ENCODE measurements around the gene CYP1A2.

Gene CYP1A2

DNA sequence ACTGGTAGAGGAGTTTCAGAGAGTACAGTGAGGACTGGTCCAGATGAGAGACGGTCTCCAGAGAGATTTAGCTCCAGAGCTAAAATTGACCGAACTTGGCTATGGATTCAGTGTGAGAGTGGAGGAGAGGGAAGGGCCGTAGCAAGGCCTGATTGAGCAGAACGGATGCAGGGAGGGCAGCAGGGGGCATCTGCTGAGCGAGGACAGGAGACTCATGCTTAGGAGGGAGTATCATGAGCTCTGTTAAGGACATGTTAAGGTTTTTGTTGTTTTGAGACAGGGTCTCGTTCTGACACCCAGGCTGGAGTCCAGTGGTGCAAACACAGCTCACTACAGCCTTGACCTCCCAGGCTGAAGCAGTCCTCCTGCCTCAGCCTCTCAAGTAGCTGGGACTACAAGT is 56.3 kb downstream of the CYP1A2 start:
- TF ChIP-seq, protein P1, sequence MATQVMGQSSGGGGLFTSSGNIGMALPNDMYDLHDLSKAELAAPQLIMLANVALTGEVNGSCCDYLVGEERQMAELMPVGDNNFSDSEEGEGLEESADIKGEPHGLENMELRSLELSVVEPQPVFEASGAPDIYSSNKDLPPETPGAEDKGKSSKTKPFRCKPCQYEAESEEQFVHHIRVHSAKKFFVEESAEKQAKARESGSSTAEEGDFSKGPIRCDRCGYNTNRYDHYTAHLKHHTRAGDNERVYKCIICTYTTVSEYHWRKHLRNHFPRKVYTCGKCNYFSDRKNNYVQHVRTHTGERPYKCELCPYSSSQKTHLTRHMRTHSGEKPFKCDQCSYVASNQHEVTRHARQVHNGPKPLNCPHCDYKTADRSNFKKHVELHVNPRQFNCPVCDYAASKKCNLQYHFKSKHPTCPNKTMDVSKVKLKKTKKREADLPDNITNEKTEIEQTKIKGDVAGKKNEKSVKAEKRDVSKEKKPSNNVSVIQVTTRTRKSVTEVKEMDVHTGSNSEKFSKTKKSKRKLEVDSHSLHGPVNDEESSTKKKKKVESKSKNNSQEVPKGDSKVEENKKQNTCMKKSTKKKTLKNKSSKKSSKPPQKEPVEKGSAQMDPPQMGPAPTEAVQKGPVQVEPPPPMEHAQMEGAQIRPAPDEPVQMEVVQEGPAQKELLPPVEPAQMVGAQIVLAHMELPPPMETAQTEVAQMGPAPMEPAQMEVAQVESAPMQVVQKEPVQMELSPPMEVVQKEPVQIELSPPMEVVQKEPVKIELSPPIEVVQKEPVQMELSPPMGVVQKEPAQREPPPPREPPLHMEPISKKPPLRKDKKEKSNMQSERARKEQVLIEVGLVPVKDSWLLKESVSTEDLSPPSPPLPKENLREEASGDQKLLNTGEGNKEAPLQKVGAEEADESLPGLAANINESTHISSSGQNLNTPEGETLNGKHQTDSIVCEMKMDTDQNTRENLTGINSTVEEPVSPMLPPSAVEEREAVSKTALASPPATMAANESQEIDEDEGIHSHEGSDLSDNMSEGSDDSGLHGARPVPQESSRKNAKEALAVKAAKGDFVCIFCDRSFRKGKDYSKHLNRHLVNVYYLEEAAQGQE (IDR thresholded peaks at IDR 0.05; ENCODE audit: insufficient read depth in 1 of 2, low read depth in 2 of 2, low read length in 2 of 2): no peak
- TF ChIP-seq TAF1 (IDR thresholded peaks at IDR 0.05; ENCODE audit: borderline replicate concordance, insufficient read depth, low read length): no peak
- no peak for TF ChIP-seq SIN3A (IDR thresholded peaks at IDR 0.05; ENCODE audit: borderline replicate concordance, insufficient read depth, low read length)
- no peak for TF ChIP-seq POLR2AphosphoS5 (IDR thresholded peaks at IDR 0.05; ENCODE audit: low read depth, low read length)
- no peak for TF ChIP-seq FOXP2 (optimal IDR thresholded peaks at IDR 0.05; ENCODE audit: borderline replicate concordance, extremely low read depth, extremely low read length, insufficient read depth)

Measured in PFSK-1 (cell line).